C4-2B (cell line): ENCODE measurements around the gene GSX1.

Experiments
- CTCF ChIP-seq: fragments of 450-650 bp; conservative IDR thresholded peaks from 2 replicates; pipeline ENCODE4 v1.5.1; 2017; ENCODE audit warnings: mild to moderate bottlenecking
- ZFX ChIP-seq: fragments of 450-650 bp; IDR thresholded peaks from 2 replicates; pipeline ENCODE4 v1.6.1; 2017

- TF ChIP-seq CTCF (no peak), ZFX (no peak)
Observed at GRCh38 chr13:27795718-27796019, 3.4 kb downstream of the GSX1 start.
